ENCODE data around the gene PIM2.

- TF ChIP-seq CTCF (IDR thresholded peaks at IDR 0.05) (no peak), NRF1 (IDR thresholded peaks at IDR 0.05; ENCODE audit: low read depth, low read length) (no peak), FOXM1 (IDR thresholded peaks at IDR 0.05; ENCODE audit: low read depth) (no peak), GATA2 (CRISPR knock-in tag; IDR thresholded peaks at IDR 0.05) (no peak), EP300 (IDR thresholded peaks at IDR 0.05; ENCODE audit: borderline replicate concordance in 1 of 2, low read depth in 1 of 2, low read length in 1 of 2) (no peak), CHD2 (IDR thresholded peaks at IDR 0.05; ENCODE audit: low read length, partially characterized antibody) (no peak), RAD21 (IDR thresholded peaks at IDR 0.05; ENCODE audit: low read length) (no peak), JUND (IDR thresholded peaks at IDR 0.05) (no peak), REST (IDR thresholded peaks at IDR 0.05; ENCODE audit: low read depth, low read length) (no peak)
Observed at GRCh38 chrX:48883729-48884128, 35.1 kb downstream of the PIM2 start.
